GM10847 (cell line): ENCODE data around the gene TRIOBP.
A peak's percentile ranks its signal among the peaks of the same experiment; 100 is the strongest.

Source experiments
- POLR2A ChIP-seq: IDR thresholded peaks from 2 replicates; pipeline ENCODE4 v1.6.1; 2011; ENCODE audit not compliant: insufficient read length; ENCODE audit errors: extremely low read depth

Gene TRIOBP

GRCh38 chr22:37676736-37677492 lies 19.9 kb upstream of the TRIOBP start:
- no peak for TF ChIP-seq POLR2A

- TF ChIP-seq POLR2A: no peak
Measured at GRCh38 chr22:37677493-37677974, 19.3 kb upstream of the TRIOBP start.

- no peak for TF ChIP-seq POLR2A
Measured at GRCh38 chr22:37678372-37678771, 18.5 kb upstream of the TRIOBP start.

DNA sequence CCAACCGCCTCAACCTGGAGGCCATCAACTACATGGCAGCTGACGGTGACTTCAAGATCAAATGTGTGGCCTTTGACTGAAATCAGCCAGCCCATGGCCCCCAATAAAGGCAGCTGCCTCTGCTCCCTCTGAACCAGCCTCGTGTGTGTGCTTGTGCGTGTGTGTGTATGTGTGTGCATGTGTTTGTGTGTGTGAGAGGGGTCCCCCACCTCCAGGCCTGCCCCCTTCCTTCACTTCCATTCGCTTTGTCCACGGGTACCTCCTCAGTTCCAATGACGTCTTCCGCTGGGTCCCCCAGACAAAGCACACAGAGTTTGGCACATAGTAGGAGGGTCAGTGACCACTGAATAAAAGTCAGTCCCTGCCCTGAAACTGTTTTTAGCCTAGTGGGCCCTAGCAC lies 17.2 kb upstream of the TRIOBP start:
- no peak for TF ChIP-seq POLR2A

- no peak for TF ChIP-seq POLR2A
Measured at GRCh38 chr22:37680191-37680851, 16.5 kb upstream of the TRIOBP start.

DNA sequence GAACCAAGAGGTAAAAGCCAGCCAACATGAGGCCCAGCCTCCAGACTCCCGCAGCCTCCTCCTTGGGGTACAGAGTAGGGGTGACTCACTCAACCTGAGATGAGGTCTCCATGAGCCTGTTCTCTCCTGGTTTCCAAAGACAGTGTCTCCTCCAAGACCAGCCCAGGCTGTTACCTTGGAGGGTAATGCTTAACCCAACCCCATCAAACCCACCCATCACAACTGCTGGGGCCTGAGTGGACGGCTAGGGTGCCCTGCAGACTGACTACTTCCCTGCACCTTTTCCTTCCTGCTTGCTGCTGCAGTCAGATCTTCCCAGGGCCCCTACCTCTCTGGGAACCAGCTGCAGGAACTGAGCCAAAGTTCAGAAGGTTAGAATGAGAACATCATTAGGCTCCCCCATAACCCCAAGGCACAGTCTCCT lies 15.8 kb upstream of the TRIOBP start:
- no peak for TF ChIP-seq POLR2A

DNA sequence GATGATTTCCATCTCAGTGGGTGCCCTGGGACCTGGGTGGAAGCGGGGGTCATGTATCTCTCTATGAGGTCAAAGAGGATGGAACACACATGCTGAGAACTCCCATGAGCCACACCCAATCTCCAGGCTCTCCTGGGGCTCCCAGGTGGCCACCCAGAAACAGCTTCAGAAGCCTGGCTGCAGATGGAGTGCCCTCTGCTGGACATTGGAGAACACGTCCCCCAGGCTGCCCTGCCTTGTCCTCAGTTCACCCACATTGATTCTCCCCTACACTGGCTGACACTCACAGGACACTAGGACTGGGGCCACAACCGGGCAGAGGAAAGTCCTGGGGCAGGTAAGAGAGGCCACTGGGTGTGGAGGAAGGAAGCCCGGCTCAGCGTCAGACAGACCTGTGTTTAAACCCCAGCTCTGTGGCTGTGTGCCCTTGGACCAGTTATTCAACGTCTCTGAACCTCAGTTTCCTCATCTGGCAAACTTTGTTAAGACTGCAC lies 15.2 kb upstream of the TRIOBP start:
- TF ChIP-seq POLR2A: no peak

- TF ChIP-seq POLR2A: no peak
Measured at GRCh38 chr22:37684803-37685615, 11.8 kb upstream of the TRIOBP start.

DNA sequence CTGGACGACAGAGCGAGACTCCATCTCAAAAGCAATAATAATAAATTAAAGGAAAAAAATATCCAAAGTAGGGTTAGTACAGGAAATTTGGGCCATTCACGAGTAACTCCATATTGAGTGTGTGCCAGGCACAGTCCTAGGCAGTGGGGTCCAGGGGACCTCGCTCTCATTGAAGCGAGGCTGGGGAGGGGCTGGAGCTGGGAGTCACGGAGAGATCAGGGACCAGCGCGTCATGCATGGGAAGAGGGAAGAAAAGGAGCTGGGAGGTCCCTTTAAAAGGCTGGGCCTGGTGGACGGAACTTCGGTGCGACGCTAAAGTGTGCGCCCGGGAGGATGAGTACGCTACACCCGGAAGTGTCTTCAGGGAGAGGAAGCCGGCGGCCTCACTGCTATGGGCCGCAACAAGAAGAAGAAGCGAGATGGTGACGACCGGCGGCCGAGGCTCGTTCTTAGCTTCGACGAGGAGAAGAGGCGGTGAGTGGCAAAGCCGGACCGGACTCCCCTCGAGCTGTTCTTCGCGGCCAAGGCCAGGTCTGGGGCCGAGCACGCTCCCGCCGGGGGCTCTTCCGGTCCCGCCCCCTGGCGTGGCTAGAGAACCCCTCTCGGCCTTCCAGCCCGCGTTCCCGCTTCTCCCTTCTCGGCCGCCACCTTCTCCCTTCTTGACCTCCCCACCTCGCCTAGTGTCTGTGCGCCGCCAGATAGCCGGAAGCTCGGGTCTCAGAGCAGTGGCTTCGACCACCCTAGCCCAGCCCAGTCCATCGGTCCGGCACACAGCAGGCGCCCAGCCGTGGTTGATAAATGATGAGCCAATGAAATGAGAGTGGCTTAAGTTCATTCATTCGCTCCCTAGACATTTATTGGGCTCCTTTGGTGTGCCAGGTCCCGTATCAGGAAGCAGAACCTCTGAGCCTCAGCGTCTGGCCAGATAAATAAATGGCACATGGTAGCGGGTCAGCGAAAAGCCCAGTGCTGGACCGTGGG lies 10.6 kb upstream of the TRIOBP start, which contains the start of gene NOL12:
Gene NOL12, plus strand, starts transcription at position 342 of the 981 bp plus-strand sequence. Its CDS starts 50 bp downstream, at position 392.
- TF ChIP-seq POLR2A: peak; percentile 16

DNA sequence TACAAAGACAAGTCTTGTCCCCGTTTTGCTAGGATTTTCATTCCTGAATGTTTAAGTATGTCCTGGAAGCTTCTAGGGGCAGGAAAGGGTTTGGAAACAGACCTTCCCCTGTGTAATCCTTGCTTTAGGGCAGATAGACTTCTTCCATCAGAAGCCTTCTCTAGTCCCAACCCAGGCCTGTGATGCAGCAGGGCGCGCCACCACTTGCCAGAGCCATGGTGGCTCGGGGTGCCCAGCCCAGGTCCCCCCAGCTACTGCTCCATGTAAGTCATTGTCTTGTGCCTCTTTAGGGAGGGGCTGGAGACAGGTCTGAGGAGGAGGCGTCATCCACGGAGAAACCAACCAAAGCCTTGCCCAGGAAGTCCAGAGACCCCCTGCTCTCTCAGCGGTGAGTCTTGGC lies 6.4 kb upstream of the TRIOBP start:
- TF ChIP-seq POLR2A: no peak

GRCh38 chr22:37690901-37691504 lies 5.8 kb upstream of the TRIOBP start:
- no peak for TF ChIP-seq POLR2A

DNA sequence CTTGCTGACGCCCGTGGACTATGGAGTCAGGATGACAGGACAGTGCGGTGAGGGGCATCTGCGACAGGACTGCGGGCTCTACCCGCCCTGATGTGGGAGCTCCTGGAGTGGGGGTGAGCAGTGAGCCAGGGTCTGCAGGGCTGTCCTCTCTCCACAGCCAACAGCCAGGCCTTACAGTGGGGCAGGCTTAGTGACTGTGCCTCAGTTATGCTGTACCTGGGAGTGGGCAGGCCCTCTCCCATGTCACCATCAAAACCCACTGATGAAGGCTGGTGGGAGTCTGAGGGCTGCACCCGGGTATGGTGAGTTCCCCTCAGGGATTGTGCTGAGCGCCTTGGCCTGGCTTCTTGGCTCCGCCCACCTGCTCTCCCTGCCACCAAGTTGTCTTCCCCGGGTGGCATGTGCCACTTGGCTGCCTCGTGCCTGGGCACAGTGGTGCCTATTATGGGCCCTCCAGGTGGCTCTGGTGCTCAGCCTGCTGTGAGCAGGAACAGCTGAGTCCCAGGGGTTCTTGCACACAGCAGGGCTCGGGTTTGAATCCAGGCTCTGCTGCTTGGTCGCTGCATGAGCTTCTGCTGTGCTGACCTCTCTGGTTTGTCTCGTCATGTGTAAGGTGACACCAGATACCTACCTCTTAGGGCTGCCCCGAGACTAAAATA lies 4.1 kb upstream of the TRIOBP start:
- TF ChIP-seq POLR2A: no peak

DNA sequence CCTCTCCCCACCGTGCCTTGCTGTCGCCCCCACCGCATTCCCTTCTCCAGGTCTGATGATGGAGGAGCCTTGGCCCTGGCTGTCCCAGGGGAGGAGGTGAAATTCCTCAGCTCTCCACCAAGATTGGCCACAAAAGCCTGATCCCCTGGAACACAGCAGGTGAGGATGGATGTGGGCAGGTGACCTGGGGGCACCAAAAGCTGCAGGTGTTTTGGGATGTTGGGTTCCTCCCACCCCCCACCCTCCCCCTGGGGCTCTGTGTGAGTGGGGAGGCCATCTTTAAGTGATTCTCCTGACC lies 639 bp downstream of the TRIOBP start:
- no peak for TF ChIP-seq POLR2A
